GM23338 (cell line): ENCODE data around the gene KCNK4. TPM values are rescaled to one million over a fixed set of nuclear protein-coding genes. Genes with fewer than 3 reads are reported as not detected.

Experiments
- ATAC-seq: fragments of 200-7000 bp; cut with Tn5 transposase; 3 replicates; pipeline ENCODE4 v1.9.1; 2020
- DNase-seq: peaks from one replicate; pipeline ENCODE4 v3.0.0-alpha.2; 2015; ENCODE audit warnings: low spot score
- H2AFZ ChIP-seq: fragments of 200-600 bp; sonication (generic); 2 replicates; pipeline ENCODE4 v1.8.0; 2016; ENCODE audit warnings: antibody characterized with exemption, mild to moderate bottlenecking, moderate library complexity
- H3F3A ChIP-seq: fragments of 200-600 bp; sonication (generic); replicated peaks from 2 replicates; pipeline ENCODE4 v1.8.0; 2017; ENCODE audit warnings: antibody characterized with exemption, mixed run types, low read depth
- H3K27ac ChIP-seq: fragments of 200-600 bp; sonication (generic); 2 replicates; pipeline ENCODE4 v1.6.1; 2016; ENCODE audit warnings: low read depth
- H3K27me3 ChIP-seq: fragments of 200-600 bp; sonication (generic); 2 replicates; pipeline ENCODE4 v1.8.0; 2016; ENCODE audit warnings: mild to moderate bottlenecking, mixed run types, moderate library complexity; ENCODE audit not compliant: insufficient read depth
- H3K36me3 ChIP-seq: fragments of 200-600 bp; sonication (generic); 2 replicates; pipeline ENCODE4 v1.8.0; 2016; ENCODE audit warnings: mild to moderate bottlenecking; ENCODE audit not compliant: insufficient read depth
- H3K4me1 ChIP-seq: fragments of 200-600 bp; sonication (generic); 2 replicates; pipeline ENCODE4 v1.8.0; 2016; ENCODE audit warnings: mild to moderate bottlenecking, moderate library complexity; ENCODE audit not compliant: insufficient read depth
- H3K4me2 ChIP-seq: fragments of 200-600 bp; sonication (generic); 2 replicates; pipeline ENCODE4 v1.7.1; 2017; ENCODE audit warnings: mixed run types
- H3K4me3 ChIP-seq: fragments of 200-600 bp; sonication (generic); 2 replicates; pipeline ENCODE4 v1.6.1; 2016; ENCODE audit warnings: mixed run types
- H3K79me2 ChIP-seq: fragments of 200-600 bp; sonication (generic); replicated peaks from 2 replicates; pipeline ENCODE4 v1.8.0; 2017; ENCODE audit warnings: mild to moderate bottlenecking; ENCODE audit not compliant: insufficient read depth
- H3K9me2 ChIP-seq: fragments of 200-600 bp; sonication (generic); 2 replicates; pipeline ENCODE4 v1.8.0; 2017; ENCODE audit not compliant: insufficient read depth
- H4K20me1 ChIP-seq: fragments of 200-600 bp; sonication (generic); replicated peaks from 2 replicates; pipeline ENCODE4 v1.8.0; 2017; ENCODE audit warnings: mild to moderate bottlenecking; ENCODE audit not compliant: insufficient read depth
- H3K27ac Mint-ChIP-seq: 2 replicates; pipeline ENCODE4 v1.8.0; 2020; ENCODE audit warnings: inconsistent platforms, mild to moderate bottlenecking, moderate library complexity, mixed read lengths
- H3K27me3 Mint-ChIP-seq: 3 replicates; pipeline ENCODE4 v1.8.0; 2022; ENCODE audit warnings: low read depth, mild to moderate bottlenecking, moderate library complexity, mixed read lengths, inconsistent platforms; ENCODE audit not compliant: insufficient read depth, poor library complexity
- H3K36me3 Mint-ChIP-seq: 3 replicates; pipeline ENCODE4 v1.8.0; 2021; ENCODE audit warnings: low read depth, mild to moderate bottlenecking, inconsistent platforms, moderate library complexity, mixed read lengths
- H3K4me1 Mint-ChIP-seq: 3 replicates; pipeline ENCODE4 v1.8.0; 2020; ENCODE audit warnings: mild to moderate bottlenecking, inconsistent platforms, mixed read lengths
- H3K4me3 Mint-ChIP-seq: 3 replicates; pipeline ENCODE4 v1.8.0; 2021; ENCODE audit warnings: moderate library complexity, mild to moderate bottlenecking, inconsistent platforms, mixed read lengths
- H3K9me3 Mint-ChIP-seq: 3 replicates; pipeline ENCODE4 v1.8.0; 2020; ENCODE audit warnings: moderate library complexity, mild to moderate bottlenecking, inconsistent platforms, mixed read lengths
- CREB1 ChIP-seq: fragments of 250-450 bp; sonication (Bioruptor Pico); IDR thresholded peaks from 2 replicates; pipeline ENCODE4 v1.5.0; 2020; ENCODE audit warnings: low read depth, mild to moderate bottlenecking, moderate library complexity
- EZH2phosphoT487 ChIP-seq: fragments of 200-600 bp; sonication (generic); IDR thresholded peaks from one replicate; pipeline ENCODE4 v1.8.1; 2018; ENCODE audit warnings: antibody characterized with exemption; ENCODE audit not compliant: unreplicated experiment
- POLR2AphosphoS5 ChIP-seq: IDR thresholded peaks from 2 replicates; pipeline ENCODE4 v1.6.1; 2016; ENCODE audit warnings: antibody characterized with exemption, low read depth
- ZNF331 ChIP-seq: fragments of 250-450 bp; sonication (Bioruptor Pico); IDR thresholded peaks from 2 replicates; pipeline ENCODE4 v1.5.0; 2020; ENCODE audit warnings: low read depth, mild to moderate bottlenecking, moderate library complexity
- ZNF462 ChIP-seq: fragments of 250-450 bp; sonication (Bioruptor Pico); IDR thresholded peaks from 2 replicates; pipeline ENCODE4 v1.5.0; 2020; ENCODE audit warnings: mild to moderate bottlenecking, moderate library complexity
- polyA plus RNA-seq: library from polyadenylated mRNA; unstranded; fragments of >200 nt; fragmentation: Nextera tagmentation; extraction: Ambion mirVana; gene quantifications from 2 replicates; pipeline ENCODE4 v1.2.1, GENCODE V29; 2016
- total RNA-seq: library from RNA; depleted of rRNA; stranded (reverse); fragments of >200 nt; shearing (Covaris generic); gene quantifications from 2 replicates; pipeline ENCODE4 v1.2.3, GENCODE V29; 2014
- TF ChIP-seq, protein P1 (sequence below), 2 experiments: fragments of 200-600 bp in 1 of 2; sonication (generic) in 1 of 2; conservative IDR thresholded peaks; 2 replicates each; pipeline versions ENCODE4 v1.5.1 to v1.6.1; 2016 to 2017; ENCODE audit warnings: antibody characterized with exemption in 2 of 2, low read depth in 2 of 2, mild to moderate bottlenecking in 2 of 2, moderate library complexity in 1 of 2

The KCNK4 gene
- total and polyA plus RNA-seq, 2 experiments from 2014 or later: 1.0 TPM; not detected in 1

DNA sequence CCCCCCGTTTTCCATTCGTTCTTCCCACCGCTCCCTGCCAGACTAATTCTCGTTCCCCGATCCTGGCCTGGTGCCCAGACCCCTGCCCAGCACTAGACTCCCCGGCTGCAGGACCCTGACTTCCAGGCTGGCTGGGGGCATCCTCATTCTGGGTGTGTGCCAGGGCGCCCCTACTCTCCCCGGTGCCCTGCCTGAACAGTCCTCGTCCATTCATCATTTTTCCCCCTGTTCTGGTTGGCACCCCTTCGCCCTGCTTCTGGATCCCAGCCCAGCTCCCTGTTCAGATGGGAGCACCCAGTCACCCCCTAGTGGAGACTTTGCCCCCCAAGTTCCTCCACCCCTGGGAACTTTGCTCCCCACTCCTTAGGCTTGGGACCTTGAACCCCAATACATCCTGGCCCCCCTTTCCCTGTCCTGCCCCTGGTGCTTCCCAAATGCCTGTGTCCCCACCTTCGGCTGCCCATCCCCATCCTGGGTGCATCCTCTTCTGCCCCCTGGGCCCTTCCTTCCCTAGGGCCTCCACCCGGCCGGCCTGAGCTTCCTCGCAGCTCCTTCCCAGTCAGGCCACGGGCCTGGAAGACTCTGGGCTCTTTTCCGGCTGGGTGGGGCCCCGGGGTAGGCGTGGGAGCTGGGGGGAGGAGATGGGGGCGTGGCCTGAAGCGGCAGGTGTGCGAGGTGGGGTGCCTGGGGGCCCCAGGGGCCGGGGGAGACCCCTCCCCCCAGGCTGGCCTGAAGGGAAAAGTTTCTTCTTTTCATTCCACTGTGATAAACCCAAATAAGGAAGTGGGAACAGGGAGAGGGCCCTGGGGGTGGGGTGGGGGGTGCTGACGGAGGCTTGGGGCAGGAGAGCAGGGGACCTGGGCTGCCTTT lies 38.9 kb upstream of the KCNK4 start:
- peaks cover 16% of the 10 kb centered on the region for H3K36me3 Mint-ChIP-seq
- ATAC-seq (peak; percentile 14), DNase-seq (peak; percentile 66)
- no peaks in the 10 kb centered on the region for H3K9me3 Mint-ChIP-seq
- TF ChIP-seq ZNF331 (CRISPR knock-in tag) (no peak), POLR2AphosphoS5 (peak; percentile 64), EZH2phosphoT487 (no peak), ZNF462 (no peak), CREB1 (CRISPR knock-in tag) (0 out of 2 replicates have a peak, but pooled peaks have one; percentile 3)
- TF ChIP-seq, protein P1, sequence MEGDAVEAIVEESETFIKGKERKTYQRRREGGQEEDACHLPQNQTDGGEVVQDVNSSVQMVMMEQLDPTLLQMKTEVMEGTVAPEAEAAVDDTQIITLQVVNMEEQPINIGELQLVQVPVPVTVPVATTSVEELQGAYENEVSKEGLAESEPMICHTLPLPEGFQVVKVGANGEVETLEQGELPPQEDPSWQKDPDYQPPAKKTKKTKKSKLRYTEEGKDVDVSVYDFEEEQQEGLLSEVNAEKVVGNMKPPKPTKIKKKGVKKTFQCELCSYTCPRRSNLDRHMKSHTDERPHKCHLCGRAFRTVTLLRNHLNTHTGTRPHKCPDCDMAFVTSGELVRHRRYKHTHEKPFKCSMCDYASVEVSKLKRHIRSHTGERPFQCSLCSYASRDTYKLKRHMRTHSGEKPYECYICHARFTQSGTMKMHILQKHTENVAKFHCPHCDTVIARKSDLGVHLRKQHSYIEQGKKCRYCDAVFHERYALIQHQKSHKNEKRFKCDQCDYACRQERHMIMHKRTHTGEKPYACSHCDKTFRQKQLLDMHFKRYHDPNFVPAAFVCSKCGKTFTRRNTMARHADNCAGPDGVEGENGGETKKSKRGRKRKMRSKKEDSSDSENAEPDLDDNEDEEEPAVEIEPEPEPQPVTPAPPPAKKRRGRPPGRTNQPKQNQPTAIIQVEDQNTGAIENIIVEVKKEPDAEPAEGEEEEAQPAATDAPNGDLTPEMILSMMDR (conservative IDR thresholded peaks at IDR 0.05; ENCODE audit: low read depth in 2 of 2): peak; percentile 48 to 52
- H3K4me2 ChIP-seq: peak overlapping the region; percentile 98
- H3K27ac ChIP-seq: peak overlapping the region; percentile 59; the same call in 1 of the 2 replicates
- no peak overlapping the region for H2AFZ ChIP-seq
- peak overlapping the region; percentile 69; the same call in 1 of the 2 replicates for H3K27ac Mint-ChIP-seq
- H3F3A ChIP-seq: peaks cover 30% of the 10 kb centered on the region
- peaks cover 32% of the 10 kb centered on the region for H3K4me1 ChIP-seq
- H4K20me1 ChIP-seq: no peaks in the 10 kb centered on the region; the same call in none of the 2 replicates
- peaks cover 39% of the 10 kb centered on the region for H3K4me1 Mint-ChIP-seq
- no peaks in the 10 kb centered on the region for H3K27me3 ChIP-seq
- H3K79me2 ChIP-seq: peaks cover 19% of the 10 kb centered on the region
- peak overlapping the region; percentile 92 for H3K4me3 Mint-ChIP-seq
- H3K27me3 Mint-ChIP-seq: peaks cover 28% of the 10 kb centered on the region
- H3K4me3 ChIP-seq: peak overlapping the region; percentile 94
- H3K36me3 ChIP-seq: 0 out of 2 replicates have a peak, but pooled peaks cover 5% of the 10 kb centered on the region
- H3K9me2 ChIP-seq: no peaks in the 10 kb centered on the region
